ENCODE data around the gene OR5A1.
A peak's percentile ranks its signal among the peaks of the same experiment; 100 is the strongest.
"Not testable (repeated sequence)": the region's sequence is repeated elsewhere in the genome, so short reads cannot be mapped to it uniquely, and the experiment has no call there.

Gene OR5A1

DNA sequence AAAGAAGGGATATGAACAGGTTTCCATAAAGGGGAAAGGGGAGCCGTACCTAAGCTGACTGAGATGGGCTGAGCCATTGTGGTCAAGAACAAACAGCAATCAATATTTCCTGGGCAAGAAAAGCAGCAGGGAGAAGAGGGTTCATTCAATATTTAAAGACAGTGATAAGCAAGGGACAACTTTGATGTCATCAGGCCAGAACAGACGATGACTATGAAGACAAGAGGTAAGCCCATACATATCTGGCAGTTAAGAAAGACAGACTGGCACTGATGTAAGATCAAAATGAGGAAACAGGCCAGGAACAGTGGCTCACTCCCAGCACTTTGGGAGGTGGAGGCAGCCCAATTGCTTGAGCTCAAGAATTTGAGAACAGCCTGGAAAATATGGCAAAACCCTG, 12.4 kb upstream of the OR5A1 start:
- DNase-seq (ENCODE audit: insufficient read length, low spot score) (no peak), FAIRE-seq (no peak)
- no peak for TF ChIP-seq POLR2A (IDR thresholded peaks at IDR 0.05; ENCODE audit: low read depth, low read length)
- TF ChIP-seq POU2F2 (IDR thresholded peaks at IDR 0.05; ENCODE audit: low read depth, low read length), result no peak
- TF ChIP-seq POLR2AphosphoS5 (IDR thresholded peaks at IDR 0.05; ENCODE audit: low read depth, low read length), result no peak
- no peak for TF ChIP-seq SPI1 (IDR thresholded peaks at IDR 0.05; ENCODE audit: low read depth, low read length)
- no peak for TF ChIP-seq TAF1 (IDR thresholded peaks at IDR 0.05; ENCODE audit: low read depth, low read length)
- TF ChIP-seq PAX5 (IDR thresholded peaks at IDR 0.05; ENCODE audit: insufficient read depth, low read length, severe bottlenecking), result no peak

DNA sequence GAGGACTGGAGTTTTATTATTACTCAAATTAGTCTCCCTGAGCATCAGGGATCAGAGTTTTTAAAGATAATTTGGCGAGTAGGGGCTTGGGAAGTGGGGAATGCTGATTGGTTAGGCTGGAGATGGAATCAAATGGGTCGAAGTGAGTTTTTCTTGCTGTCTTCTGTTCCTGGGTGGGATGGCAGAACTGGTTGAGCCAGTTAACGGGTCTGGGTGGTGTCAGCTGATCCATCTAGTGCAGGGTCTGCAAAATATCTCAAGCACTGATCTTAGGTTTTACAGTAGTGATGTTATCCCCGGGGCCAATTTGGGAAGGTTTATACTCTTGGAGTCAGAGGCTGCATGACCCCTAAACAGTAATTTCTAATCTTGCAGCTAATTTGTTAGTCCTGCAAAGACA, 11.1 kb upstream of the OR5A1 start:
- TF ChIP-seq SPI1 (IDR thresholded peaks at IDR 0.05; ENCODE audit: low read depth, low read length) (no peak), POLR2A (IDR thresholded peaks at IDR 0.05; ENCODE audit: low read depth, low read length) (no peak), TAF1 (IDR thresholded peaks at IDR 0.05; ENCODE audit: low read depth, low read length) (no peak), POLR2AphosphoS5 (IDR thresholded peaks at IDR 0.05; ENCODE audit: low read depth, low read length) (no peak), PAX5 (IDR thresholded peaks at IDR 0.05; ENCODE audit: insufficient read depth, low read length, severe bottlenecking) (no peak), POU2F2 (IDR thresholded peaks at IDR 0.05; ENCODE audit: low read depth, low read length) (no peak)
- FAIRE-seq, result no peak
- DNase-seq (ENCODE audit: insufficient read length, low spot score), result no peak

DNA sequence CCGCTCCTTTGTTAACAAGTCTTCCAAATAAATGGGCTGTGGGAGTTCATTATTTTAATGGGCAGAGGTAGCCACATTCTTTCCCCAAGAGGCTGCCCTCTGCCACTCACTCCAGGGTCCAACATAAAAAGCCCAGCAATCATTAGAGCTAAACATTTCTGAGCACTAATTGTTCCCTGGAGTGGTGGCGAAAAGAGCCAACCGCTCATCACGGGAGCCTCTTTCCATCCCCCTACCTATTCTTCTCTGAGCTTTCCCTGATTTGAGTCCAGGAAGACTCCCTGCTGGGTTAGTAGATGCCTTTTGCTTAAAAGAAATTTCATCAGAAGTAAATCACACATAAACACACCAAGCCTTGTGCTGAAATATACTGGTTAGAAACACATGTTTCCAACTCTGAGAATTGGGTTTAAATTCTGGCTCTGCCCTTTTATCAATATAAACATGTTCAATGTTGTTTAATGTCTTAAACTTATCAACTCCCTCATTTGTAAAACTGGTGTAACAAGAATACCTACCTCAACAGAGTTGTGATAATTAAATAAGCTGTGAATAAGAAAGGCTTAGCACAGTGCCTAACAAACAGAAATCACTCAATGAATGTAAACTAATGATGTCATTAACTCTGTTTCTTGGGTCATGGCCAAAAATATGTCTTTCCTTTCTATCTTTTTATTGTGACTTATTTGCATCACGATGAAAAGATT, 9.8 kb upstream of the OR5A1 start, which contains the start of gene OR5A2:
Gene OR5A2, minus strand, starts transcription at position 53 of the 707 bp plus-strand sequence. CDS start 3,460 bp downstream, outside the sequence.
- FAIRE-seq, result no peak
- TF ChIP-seq PAX5 (IDR thresholded peaks at IDR 0.05; ENCODE audit: insufficient read depth, low read length, severe bottlenecking) (no peak), POLR2A (IDR thresholded peaks at IDR 0.05; ENCODE audit: low read depth, low read length) (no peak), POU2F2 (IDR thresholded peaks at IDR 0.05; ENCODE audit: low read depth, low read length) (no peak), POLR2AphosphoS5 (IDR thresholded peaks at IDR 0.05; ENCODE audit: low read depth, low read length) (no peak), TAF1 (IDR thresholded peaks at IDR 0.05; ENCODE audit: low read depth, low read length) (no peak), SPI1 (IDR thresholded peaks at IDR 0.05; ENCODE audit: low read depth, low read length) (no peak)

DNA sequence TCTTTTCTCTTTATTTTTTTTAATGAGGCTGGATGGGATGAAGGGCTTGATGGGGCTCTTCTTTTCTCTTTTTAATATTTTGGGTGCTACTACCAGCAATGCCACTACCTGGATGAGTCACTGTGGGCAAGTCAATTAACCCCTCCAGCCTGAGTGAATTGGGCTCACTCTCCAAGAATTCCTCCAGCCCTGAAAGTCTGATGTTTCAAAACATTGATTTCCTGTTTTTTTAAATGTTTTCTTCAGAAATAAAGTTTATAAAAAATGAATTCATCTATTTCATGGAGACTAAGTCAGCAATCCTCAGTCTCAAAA, 9.2 kb upstream of the OR5A1 start:
- no peak for DNase-seq (ENCODE audit: insufficient read length, low spot score)
- FAIRE-seq, result no peak
- no peak for TF ChIP-seq POU2F2 (IDR thresholded peaks at IDR 0.05; ENCODE audit: low read depth, low read length)
- TF ChIP-seq POLR2AphosphoS5 (IDR thresholded peaks at IDR 0.05; ENCODE audit: low read depth, low read length), result no peak
- TF ChIP-seq POLR2A (IDR thresholded peaks at IDR 0.05; ENCODE audit: low read depth, low read length), result no peak
- no peak for TF ChIP-seq SPI1 (IDR thresholded peaks at IDR 0.05; ENCODE audit: low read depth, low read length)

More for the DNA sequence above, 9.8 kb upstream of the OR5A1 start, which contains the start of gene OR5A2:
- no peak for DNase-seq (ENCODE audit: insufficient read length, low spot score)

DNA sequence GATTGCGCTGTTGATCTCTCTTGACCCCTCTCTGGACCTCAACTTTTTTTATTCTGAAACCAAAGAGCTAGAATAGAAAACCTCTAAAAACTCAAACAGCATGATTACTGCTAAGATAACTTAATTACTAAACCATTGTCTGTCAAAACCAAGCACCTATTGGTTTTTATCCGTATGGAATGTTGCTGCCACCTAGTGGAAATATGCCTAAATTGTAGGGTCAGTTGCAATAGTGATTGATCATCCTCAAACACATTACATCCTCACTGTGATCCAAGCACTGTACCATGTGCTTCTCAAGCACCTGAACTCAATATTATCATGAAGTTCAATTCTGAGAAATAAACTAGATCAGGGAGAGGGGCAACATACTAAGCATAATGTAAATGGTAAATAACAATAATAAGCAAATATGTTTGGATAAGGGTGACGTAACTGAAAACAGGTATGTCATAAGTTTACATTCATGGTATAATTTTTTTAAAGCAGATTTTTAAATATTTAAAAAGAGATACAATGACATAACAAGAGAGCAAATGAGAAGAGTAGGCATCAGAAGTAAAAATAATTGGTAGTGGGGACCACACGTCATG, 6.2 kb upstream of the OR5A1 start:
- TF ChIP-seq PAX5 (IDR thresholded peaks at IDR 0.05; ENCODE audit: insufficient read depth, low read length, severe bottlenecking) (no peak), POLR2A (IDR thresholded peaks at IDR 0.05; ENCODE audit: low read depth, low read length) (no peak), POLR2AphosphoS5 (IDR thresholded peaks at IDR 0.05; ENCODE audit: low read depth, low read length) (no peak), POU2F2 (IDR thresholded peaks at IDR 0.05; ENCODE audit: low read depth, low read length) (no peak), TAF1 (IDR thresholded peaks at IDR 0.05; ENCODE audit: low read depth, low read length) (no peak), SPI1 (IDR thresholded peaks at IDR 0.05; ENCODE audit: low read depth, low read length) (no peak)
- DNase-seq (ENCODE audit: insufficient read length, low spot score) (peak; percentile 13), FAIRE-seq (peak; percentile 93)

DNA sequence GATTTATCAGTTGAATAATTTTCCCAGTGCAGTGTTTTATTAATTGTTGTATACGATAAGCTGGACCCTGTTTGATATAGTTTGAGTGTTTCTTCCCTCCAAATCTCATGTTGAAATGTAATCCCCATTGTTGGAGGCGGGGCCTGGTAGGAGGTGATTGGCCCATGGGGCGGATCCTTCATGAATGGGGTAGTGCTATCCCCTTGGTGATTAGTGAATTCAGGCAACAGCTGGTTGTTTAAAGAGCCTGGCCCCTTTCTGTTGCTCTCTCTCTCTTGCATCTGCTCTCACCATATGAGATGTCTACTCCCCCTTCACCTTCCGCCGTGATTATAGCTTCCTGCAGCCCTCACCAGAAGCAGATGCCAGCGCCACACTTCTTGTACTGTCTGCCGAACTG, 1.5 kb downstream of the OR5A1 start:
- FAIRE-seq, result no peak
- no peak for DNase-seq (ENCODE audit: insufficient read length, low spot score)
- TF ChIP-seq POLR2A (IDR thresholded peaks at IDR 0.05; ENCODE audit: low read depth, low read length), result no peak

DNA sequence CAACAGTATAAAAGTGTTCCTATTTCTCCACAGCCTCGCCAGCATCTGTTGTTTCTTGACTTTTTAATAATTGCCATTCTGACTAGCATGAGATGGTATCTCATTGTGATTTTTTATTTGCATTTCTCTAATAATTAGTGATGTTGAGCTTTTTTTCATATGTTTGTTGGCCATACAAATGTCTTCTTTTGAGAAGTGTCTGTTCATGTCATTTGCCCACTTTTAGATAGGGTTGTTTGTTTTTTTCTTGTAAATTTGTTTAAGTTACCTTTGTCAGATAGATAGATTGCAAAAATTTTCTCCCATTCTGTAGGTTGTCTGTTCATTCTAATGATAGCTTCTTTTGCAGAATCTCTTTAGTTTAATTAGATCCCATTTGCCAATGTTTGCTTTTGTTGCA, 9.4 kb downstream of the OR5A1 start:
- DNase-seq (ENCODE audit: insufficient read length, low spot score); FAIRE-seq: not testable (repeated sequence)

DNA sequence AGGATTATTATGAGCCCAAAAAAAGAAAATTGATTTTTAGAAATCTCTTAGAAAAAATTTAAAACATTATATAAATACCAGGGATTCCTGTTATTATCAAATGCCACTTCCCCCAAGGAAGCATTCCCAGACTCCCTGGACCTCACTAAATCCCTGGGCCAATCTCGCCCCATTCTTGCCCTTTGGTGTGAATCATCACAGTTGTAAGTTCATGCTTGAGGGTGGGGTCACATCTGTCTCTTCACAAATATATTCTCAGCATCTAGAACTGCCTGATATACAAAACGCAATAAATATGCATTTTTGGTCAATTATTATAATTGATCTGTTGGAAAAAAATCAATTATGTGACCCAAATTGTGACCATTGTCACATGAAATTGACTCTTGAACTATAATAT, 12.2 kb downstream of the OR5A1 start:
- FAIRE-seq, result no peak
- no peak for DNase-seq (ENCODE audit: insufficient read length, low spot score)
- TF ChIP-seq POU2F2 (IDR thresholded peaks at IDR 0.05; ENCODE audit: low read depth, low read length) (no peak), POLR2AphosphoS5 (IDR thresholded peaks at IDR 0.05; ENCODE audit: low read depth, low read length) (no peak), PAX5 (IDR thresholded peaks at IDR 0.05; ENCODE audit: insufficient read depth, low read length, severe bottlenecking) (no peak), TAF1 (IDR thresholded peaks at IDR 0.05; ENCODE audit: low read depth, low read length) (no peak)

DNA sequence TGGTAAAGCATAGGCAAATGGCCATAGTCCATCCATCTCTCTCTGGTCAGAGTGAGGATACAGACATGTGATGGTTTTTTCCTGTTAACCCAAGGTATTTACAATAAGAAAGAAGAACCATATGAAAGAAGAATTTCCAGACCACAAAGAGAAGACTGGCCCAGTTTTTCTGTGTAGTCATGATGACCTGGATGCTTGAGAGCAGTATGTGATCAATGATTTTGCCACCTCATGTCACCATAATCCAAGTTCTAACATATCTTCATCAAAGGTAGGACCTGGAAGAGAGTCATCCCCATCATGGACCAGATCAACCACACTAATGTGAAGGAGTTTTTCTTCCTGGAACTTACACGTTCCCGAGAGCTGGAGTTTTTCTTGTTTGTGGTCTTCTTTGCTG, 20.4 kb downstream of the OR5A1 start, which contains the start of gene OR4D6:
Gene OR4D6, plus strand, starts transcription at position 301 of the 400 bp plus-strand sequence. Its CDS starts 0 bp downstream, at position 301.
- FAIRE-seq (no peak), DNase-seq (ENCODE audit: insufficient read length, low spot score) (no peak)
- TF ChIP-seq SPI1 (IDR thresholded peaks at IDR 0.05; ENCODE audit: low read depth, low read length) (no peak), POLR2AphosphoS5 (IDR thresholded peaks at IDR 0.05; ENCODE audit: low read depth, low read length) (no peak), PAX5 (IDR thresholded peaks at IDR 0.05; ENCODE audit: insufficient read depth, low read length, severe bottlenecking) (no peak), TAF1 (IDR thresholded peaks at IDR 0.05; ENCODE audit: low read depth, low read length) (no peak), POU2F2 (IDR thresholded peaks at IDR 0.05; ENCODE audit: low read depth, low read length) (no peak), POLR2A (IDR thresholded peaks at IDR 0.05; ENCODE audit: low read depth, low read length) (no peak)

DNA sequence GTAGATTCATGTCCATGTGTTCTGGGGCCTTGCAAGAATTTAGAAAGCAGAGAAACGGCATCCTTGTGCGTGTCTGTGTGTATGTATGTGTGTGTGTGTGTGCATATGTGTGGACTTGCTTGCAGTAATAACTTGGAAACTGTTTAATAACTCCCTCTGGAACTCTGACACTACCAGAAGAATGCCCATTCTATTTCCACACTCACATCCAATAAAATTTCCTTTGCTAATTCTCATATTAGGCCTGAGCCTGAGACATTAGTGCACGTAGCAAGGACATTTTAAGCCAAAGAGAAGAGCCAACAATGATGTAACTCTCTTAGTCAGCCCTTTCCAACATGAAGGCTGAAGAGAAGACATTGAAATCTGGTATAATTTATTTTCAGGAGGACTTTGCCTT, 23.6 kb downstream of the OR5A1 start:
- DNase-seq (ENCODE audit: insufficient read length, low spot score), result no peak
- no peak for FAIRE-seq
- TF ChIP-seq SPI1 (IDR thresholded peaks at IDR 0.05; ENCODE audit: low read depth, low read length) (no peak), POLR2A (IDR thresholded peaks at IDR 0.05; ENCODE audit: low read depth, low read length) (no peak), POLR2AphosphoS5 (IDR thresholded peaks at IDR 0.05; ENCODE audit: low read depth, low read length) (no peak), TAF1 (IDR thresholded peaks at IDR 0.05; ENCODE audit: low read depth, low read length) (no peak), POU2F2 (IDR thresholded peaks at IDR 0.05; ENCODE audit: low read depth, low read length) (no peak), PAX5 (IDR thresholded peaks at IDR 0.05; ENCODE audit: insufficient read depth, low read length, severe bottlenecking) (no peak)

All from GM12891 (cell line).